ENCODE data around the gene NETO1. TPM values are rescaled to one million over a fixed set of nuclear protein-coding genes. Genes with fewer than 3 reads are reported as not detected.

Gene NETO1
- total and polyA plus RNA-seq, 2 experiments from 2014 or later, result 10.8 to 20.7 TPM

- no peak for TF ChIP-seq ZNF462 (CRISPR knock-in tag; IDR thresholded peaks at IDR 0.05)
Measured at GRCh38 chr18:72768681-72769229, 99.0 kb downstream of the NETO1 start (continued).

GRCh38 chr18:72762515-72763122 lies 105.2 kb downstream of the NETO1 start:
- H3K9me2 ChIP-seq (ENCODE audit: insufficient read depth), result no peaks in the 10 kb centered on the region
- no peaks in the 10 kb centered on the region for H3K4me1 Mint-ChIP-seq

More at GRCh38 chr18:72762515-72763122, 105.2 kb downstream of the NETO1 start:
- DNase-seq (ENCODE audit: low spot score) (peak; percentile 73), ATAC-seq (no peak)
- H3K27ac Mint-ChIP-seq, result no peak overlapping the region
- Histone ChIP-seq H3K27ac (ENCODE audit: low read depth) (no peak overlapping the region), H3K27me3 (ENCODE audit: insufficient read depth) (no peaks in the 10 kb centered on the region), H3K4me2 (no peak overlapping the region), H3K4me3 (no peak overlapping the region), H3K79me2 (replicated peaks; ENCODE audit: insufficient read depth) (no peaks in the 10 kb centered on the region), H3K36me3 (ENCODE audit: insufficient read depth) (no peaks in the 10 kb centered on the region), H2AFZ (no peak overlapping the region), H3F3A (replicated peaks; ENCODE audit: low read depth) (no peaks in the 10 kb centered on the region), H4K20me1 (replicated peaks; ENCODE audit: insufficient read depth) (no peaks in the 10 kb centered on the region), H3K4me1 (ENCODE audit: insufficient read depth) (no peaks in the 10 kb centered on the region)
- peaks cover 4% of the 10 kb centered on the region for H3K27me3 Mint-ChIP-seq (ENCODE audit: insufficient read depth, low read depth, poor library complexity)
- TF ChIP-seq ZNF462 (CRISPR knock-in tag; IDR thresholded peaks at IDR 0.05) (no peak), CTCF (conservative IDR thresholded peaks at IDR 0.05; ENCODE audit: low read depth in 2 of 2) (peak; percentile 72 to 93)
- peaks cover 3% of the 10 kb centered on the region; the same call in 1 of the 3 replicates for H3K36me3 Mint-ChIP-seq (ENCODE audit: low read depth)
- H3K9me3 Mint-ChIP-seq, result no peaks in the 10 kb centered on the region
- H3K4me3 Mint-ChIP-seq, result no peak overlapping the region

All from GM23338 (cell line).